Lung microvascular endothelial cell (primary cell): Measurements from ENCODE around the gene MISP3. TPM values are rescaled to one million over a fixed set of nuclear protein-coding genes. Genes with fewer than 3 reads are reported as not detected.

Source experiments
- DNase-seq, 2 donors: peaks; one replicate each; pipeline versions ENCODE4 v3.0.0 to v3.0.0-alpha.2; 2010; ENCODE audit warnings: low read depth in 2 of 2
- total RNA-seq: library from RNA; depleted of rRNA; stranded (reverse); fragments of >200 nt; gene quantifications from 2 replicates; pipeline ENCODE4 v1.2.1, GENCODE V29; 2014

MISP3 gene
- total RNA-seq, 1 donor from 2014 or later = not detected

- no peak for DNase-seq
Measured at GRCh38 chr19:14053500-14053899, 19.1 kb upstream of the MISP3 start.

- no peak for DNase-seq
Measured at GRCh38 chr19:14054099-14054498, 18.5 kb upstream of the MISP3 start.

- no peak for DNase-seq
Measured at GRCh38 chr19:14054721-14055120, 17.9 kb upstream of the MISP3 start.

- no peak for DNase-seq
Measured at GRCh38 chr19:14055396-14055795, 17.2 kb upstream of the MISP3 start.

GRCh38 chr19:14056069-14056666, 16.4 kb upstream of the MISP3 start:
- no peak for DNase-seq

- DNase-seq = no peak
Measured at GRCh38 chr19:14056741-14057356, 15.7 kb upstream of the MISP3 start.

GRCh38 chr19:14058182-14059092, 14.1 kb upstream of the MISP3 start:
- DNase-seq = no peak

- DNase-seq = peak in 1 of 2 donors; percentile 21
Measured at GRCh38 chr19:14059093-14059480, 13.5 kb upstream of the MISP3 start.

- DNase-seq = no peak
Measured at GRCh38 chr19:14059652-14060155, 12.9 kb upstream of the MISP3 start.

- DNase-seq = no peak
Measured at GRCh38 chr19:14061081-14061749, 11.4 kb upstream of the MISP3 start.

- no peak for DNase-seq
Measured at GRCh38 chr19:14061751-14062557, 10.6 kb upstream of the MISP3 start, which contains the start of gene PALM3. PALM3 (minus strand) TSS chr19:14062076; CDS start chr19:14061980, 96 bp downstream.

GRCh38 chr19:14062558-14062855, 10.1 kb upstream of the MISP3 start:
- no peak for DNase-seq

GRCh38 chr19:14063105-14063504, 9.5 kb upstream of the MISP3 start:
- DNase-seq = no peak

- DNase-seq = no peak
Measured at GRCh38 chr19:14066134-14066533, 6.5 kb upstream of the MISP3 start.

GRCh38 chr19:14070268-14071050, 2.1 kb upstream of the MISP3 start:
- DNase-seq = no peak

GRCh38 chr19:14073261-14073924, 807 bp downstream of the MISP3 start:
- DNase-seq = peak; percentile 83

GRCh38 chr19:14073925-14074838, 1.6 kb downstream of the MISP3 start:
- peak in 1 of 2 donors; percentile 17 for DNase-seq

GRCh38 chr19:14078411-14078810, 5.8 kb downstream of the MISP3 start:
- DNase-seq = no peak
